Spinal cord (tissue), 10 donors: ENCODE data around the gene YIF1A. TPM values are rescaled to one million over a fixed set of nuclear protein-coding genes. Genes with fewer than 3 reads are reported as not detected.

Experiments used
- DNase-seq, 6 donors: peaks; one replicate each; pipeline versions ENCODE4 v3.0.0 to v3.0.0-alpha.2; 2013 to 2015; ENCODE audit warnings: low spot score in 6 of 6, low read depth in 4 of 6
- H3K27ac ChIP-seq: one replicate; pipeline ENCODE4 v1.5.1; 2013; ENCODE audit warnings: low read depth, low read length, control low read depth
- H3K27me3 ChIP-seq: one replicate; pipeline ENCODE4 v1.6.1; 2013; ENCODE audit warnings: low read length; ENCODE audit not compliant: control insufficient read depth, insufficient read depth
- H3K36me3 ChIP-seq: one replicate; pipeline ENCODE4 v1.6.1; 2013; ENCODE audit warnings: low read length; ENCODE audit not compliant: control insufficient read depth, insufficient read depth
- H3K4me1 ChIP-seq: one replicate; pipeline ENCODE4 v1.6.1; 2013; ENCODE audit warnings: low read length; ENCODE audit not compliant: control insufficient read depth, insufficient read depth
- H3K4me3 ChIP-seq: one replicate; pipeline ENCODE4 v1.5.1; 2013; ENCODE audit warnings: low read depth, low read length, control low read depth
- H3K9me3 ChIP-seq: one replicate; pipeline ENCODE4 v1.6.1; 2013; ENCODE audit warnings: low read length; ENCODE audit not compliant: control insufficient read depth, insufficient read depth
- WGBS: methylation state at CpG from one replicate; pipeline ENCODE4 v1.1.5; 2013; ENCODE audit warnings: missing lambda C conversion rate; ENCODE audit not compliant: insufficient coverage; 5-methylcytosine and 5-hydroxymethylcytosine counted together
- polyA plus RNA-seq, 2 donors: library from polyadenylated mRNA; unstranded; fragments of 120-200 nt; gene quantifications; one replicate each; pipeline ENCODE4 v1.2.1, GENCODE V29; 2013; ENCODE audit not compliant: insufficient read length in 2 of 2
- total RNA-seq, 2 donors: library from RNA; depleted of rRNA in 1 of 2; stranded (reverse); fragments of 120-200 nt in 1 of 2; fragments of >200 nt in 1 of 2; gene quantifications; one replicate each; pipeline versions ENCODE4 v1.2.3 to v1.2.4, GENCODE V29; 2013 to 2014
- donor health status: healthy.

YIF1A gene
- total and polyA plus RNA-seq, 4 donors: 43.7 to 87.7 (median 79.6) TPM

DNA sequence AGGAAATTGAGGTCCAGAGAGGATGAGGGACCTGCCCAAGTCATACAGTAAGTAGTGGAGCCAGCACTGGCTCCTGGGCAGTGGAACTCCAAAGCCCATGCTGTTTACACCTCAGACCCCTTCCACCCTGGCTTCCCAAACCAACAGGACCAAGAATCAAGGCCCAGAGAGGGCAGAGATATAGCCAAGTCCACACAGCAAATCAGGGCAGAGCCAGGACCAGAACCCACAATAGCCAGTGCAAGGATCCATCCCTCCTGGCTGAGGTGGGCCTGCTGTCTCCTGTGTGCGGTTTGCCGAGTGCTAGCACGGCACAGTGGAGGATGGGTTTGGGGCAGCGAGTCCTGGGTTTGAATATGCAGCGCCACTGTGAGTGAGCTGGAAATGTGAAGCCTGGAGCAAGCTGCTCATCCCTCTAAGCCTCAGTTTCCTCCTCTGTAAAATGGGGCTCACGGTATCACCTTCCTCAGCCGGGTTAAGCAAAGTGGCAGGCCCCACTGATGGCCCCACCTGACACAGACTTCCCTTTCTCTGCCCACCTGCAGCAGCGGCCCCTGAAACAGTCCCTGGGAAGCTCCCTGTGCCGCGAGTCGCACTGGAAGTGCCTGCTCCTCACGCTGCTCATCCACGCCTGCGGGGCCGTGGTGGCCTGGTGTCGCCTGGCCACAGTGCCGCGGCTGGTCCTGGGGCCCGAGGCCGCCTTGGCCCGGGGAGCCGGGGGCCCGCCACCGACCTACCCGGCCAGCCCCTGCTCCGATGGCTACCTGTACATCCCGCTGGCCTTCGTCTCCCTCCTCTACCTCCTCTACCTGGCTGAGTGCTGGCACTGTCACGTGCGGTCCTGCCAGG lies 5.1 kb upstream of the YIF1A start:
- Histone ChIP-seq H3K27me3 (peaks cover 13% of the 10 kb centered on the region), H3K27ac (no peak overlapping the region), H3K4me1 (peaks cover 34% of the 10 kb centered on the region), H3K4me3 (no peak overlapping the region), H3K9me3 (no peaks in the 10 kb centered on the region), H3K36me3 (peaks cover 31% of the 10 kb centered on the region)
- WGBS: 75% methylated on average over 27 of the region's 30 CpGs
- no peak for DNase-seq

- DNase-seq: no peak
- peaks cover 13% of the 10 kb centered on the region for H3K27me3 ChIP-seq
- H3K27ac ChIP-seq: no peak overlapping the region
- H3K9me3 ChIP-seq: no peaks in the 10 kb centered on the region
- H3K4me3 ChIP-seq: no peak overlapping the region
- H3K36me3 ChIP-seq: peaks cover 31% of the 10 kb centered on the region
- WGBS: no CpG with 5 or more reads among the region's 4 CpGs
- peaks cover 37% of the 10 kb centered on the region for H3K4me1 ChIP-seq
Measured at GRCh38 chr11:66293352-66293751, 4.4 kb upstream of the YIF1A start.

DNA sequence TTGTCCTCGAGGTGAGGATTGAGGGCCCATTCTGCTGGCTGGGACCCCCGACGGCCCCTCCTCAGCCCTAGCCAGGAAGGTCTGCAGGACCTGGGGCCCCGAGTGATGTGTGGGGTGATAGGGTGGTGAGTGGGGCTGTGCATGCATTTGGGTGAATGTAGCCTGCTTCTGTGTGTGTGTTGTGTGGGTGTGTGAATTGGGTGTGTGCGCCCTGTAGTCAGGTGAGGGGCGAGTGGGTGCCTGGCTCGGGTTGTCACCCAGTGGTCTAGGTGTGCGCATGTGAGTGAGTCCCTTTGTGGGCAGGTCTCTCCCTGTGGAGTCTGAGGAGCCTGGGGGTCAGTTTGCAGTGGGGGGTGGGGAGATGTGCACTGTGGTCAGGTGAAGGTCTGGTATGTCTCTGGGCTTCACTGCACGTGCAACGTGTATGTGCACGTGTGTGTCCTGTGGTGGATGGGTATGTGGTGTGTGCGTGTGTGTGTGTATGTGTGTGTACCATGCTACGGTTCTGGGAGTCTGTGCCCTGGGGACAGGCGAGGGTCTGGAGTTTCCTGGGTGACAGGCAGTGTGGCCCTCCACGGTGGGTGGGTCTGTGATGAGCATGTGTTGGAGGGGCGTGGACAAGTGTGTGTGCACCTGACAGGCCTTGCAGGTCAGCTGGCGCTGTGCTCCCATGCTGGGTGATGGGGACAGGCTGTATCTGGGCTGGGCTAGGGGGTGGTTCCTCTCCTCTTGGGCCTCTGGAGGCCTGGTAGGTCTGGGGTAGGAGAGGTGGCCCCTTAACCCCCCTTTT lies 3.8 kb upstream of the YIF1A start:
- H3K4me3 ChIP-seq: peak overlapping the region; percentile 46
- no peak overlapping the region for H3K27ac ChIP-seq

GRCh38 chr11:66291706-66292542 lies 3.0 kb upstream of the YIF1A start, which contains the start of gene TMEM151A:
TMEM151A (plus strand) TSS chr11:66291894; CDS start chr11:66292014, 120 bp downstream.
- Histone ChIP-seq H3K4me1 (peaks cover 51% of the 10 kb centered on the region), H3K27ac (peak within 1 kb of the TSS; percentile 33)

More for the DNA sequence above, 3.8 kb upstream of the YIF1A start:
- Histone ChIP-seq H3K36me3 (peaks cover 31% of the 10 kb centered on the region), H3K4me1 (peaks cover 44% of the 10 kb centered on the region), H3K27me3 (peaks cover 13% of the 10 kb centered on the region), H3K9me3 (no peaks in the 10 kb centered on the region)
- WGBS: 58% methylated on average over 17 of the region's 17 CpGs
- DNase-seq: no peak

GRCh38 chr11:66291303-66291705 lies 2.4 kb upstream of the YIF1A start:
- Histone ChIP-seq H3K4me1 (peaks cover 54% of the 10 kb centered on the region), H3K36me3 (peaks cover 34% of the 10 kb centered on the region), H3K9me3 (no peaks in the 10 kb centered on the region), H3K27ac (no peak overlapping the region), H3K4me3 (peak overlapping the region; percentile 35), H3K27me3 (peaks cover 13% of the 10 kb centered on the region)
- WGBS: 9% methylated on average over 16 of the region's 16 CpGs
- DNase-seq: peak in 1 of 6 donors; percentile 32

More at GRCh38 chr11:66291706-66292542, 3.0 kb upstream of the YIF1A start, which contains the start of gene TMEM151A:
- peak in 2 of 6 donors; percentile 47 to 52 for DNase-seq
- Histone ChIP-seq H3K36me3 (peaks cover 34% of the 10 kb centered on the region), H3K27me3 (peaks cover 13% of the 10 kb centered on the region), H3K9me3 (no peaks in the 10 kb centered on the region), H3K4me3 (peak within 1 kb of the TSS; percentile 46)
- WGBS: under 1% methylated on average over 95 of the region's 95 CpGs

- Histone ChIP-seq H3K27ac (peak overlapping the region; percentile 99), H3K4me3 (peak overlapping the region; percentile 97), H3K36me3 (peaks cover 34% of the 10 kb centered on the region), H3K9me3 (no peaks in the 10 kb centered on the region), H3K27me3 (peaks cover 13% of the 10 kb centered on the region), H3K4me1 (peaks cover 54% of the 10 kb centered on the region)
- DNase-seq: no peak
- 100% methylated on average over 1 of the region's 2 CpGs for WGBS
Measured at GRCh38 chr11:66290330-66290621, 1.3 kb upstream of the YIF1A start.

DNA sequence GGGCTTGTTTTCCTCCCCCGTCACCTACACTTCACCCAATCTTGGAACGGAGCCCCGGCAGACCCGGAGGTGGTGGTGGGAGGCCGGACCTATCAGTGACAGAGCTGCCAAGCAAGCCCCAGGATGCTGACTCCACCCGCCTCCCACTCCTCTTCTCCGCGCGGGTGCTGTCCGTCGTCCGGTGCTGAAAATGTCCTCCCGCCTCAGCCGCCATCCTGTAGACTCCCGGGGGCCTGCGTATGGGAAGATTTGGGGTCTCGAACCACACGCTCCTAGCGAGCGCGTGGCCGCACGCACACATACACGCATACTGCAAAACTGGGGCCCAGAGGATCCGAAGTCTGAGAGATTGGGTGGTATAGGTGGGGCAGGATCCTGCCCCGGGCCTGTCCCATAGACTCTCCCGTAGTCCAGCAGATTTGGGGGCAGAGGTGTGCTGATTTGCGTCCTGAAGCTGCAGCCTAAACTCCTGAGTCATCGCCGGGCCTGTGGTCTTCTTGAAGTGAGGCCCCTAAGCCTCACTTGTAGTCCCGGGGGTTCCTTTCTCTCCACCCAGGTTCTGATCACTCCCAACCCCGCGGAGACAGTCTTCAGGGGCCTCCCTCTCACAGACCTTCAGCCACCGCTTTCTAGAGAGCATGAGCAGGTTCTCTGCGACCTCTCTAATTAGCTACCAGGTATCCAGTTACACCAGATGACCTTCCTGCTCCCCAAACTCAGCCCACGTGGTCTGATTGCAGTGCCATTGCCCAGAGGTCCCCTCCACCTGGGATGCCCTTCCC lies 796 bp upstream of the YIF1A start:
- peaks cover 34% of the 10 kb centered on the region for H3K36me3 ChIP-seq
- peak overlapping the region; percentile 99 for H3K27ac ChIP-seq
- DNase-seq: no peak
- 11% methylated on average over 34 of the region's 36 CpGs for WGBS
- peaks cover 54% of the 10 kb centered on the region for H3K4me1 ChIP-seq
- peaks cover 13% of the 10 kb centered on the region for H3K27me3 ChIP-seq
- no peaks in the 10 kb centered on the region for H3K9me3 ChIP-seq
- peak overlapping the region; percentile 97 for H3K4me3 ChIP-seq

DNA sequence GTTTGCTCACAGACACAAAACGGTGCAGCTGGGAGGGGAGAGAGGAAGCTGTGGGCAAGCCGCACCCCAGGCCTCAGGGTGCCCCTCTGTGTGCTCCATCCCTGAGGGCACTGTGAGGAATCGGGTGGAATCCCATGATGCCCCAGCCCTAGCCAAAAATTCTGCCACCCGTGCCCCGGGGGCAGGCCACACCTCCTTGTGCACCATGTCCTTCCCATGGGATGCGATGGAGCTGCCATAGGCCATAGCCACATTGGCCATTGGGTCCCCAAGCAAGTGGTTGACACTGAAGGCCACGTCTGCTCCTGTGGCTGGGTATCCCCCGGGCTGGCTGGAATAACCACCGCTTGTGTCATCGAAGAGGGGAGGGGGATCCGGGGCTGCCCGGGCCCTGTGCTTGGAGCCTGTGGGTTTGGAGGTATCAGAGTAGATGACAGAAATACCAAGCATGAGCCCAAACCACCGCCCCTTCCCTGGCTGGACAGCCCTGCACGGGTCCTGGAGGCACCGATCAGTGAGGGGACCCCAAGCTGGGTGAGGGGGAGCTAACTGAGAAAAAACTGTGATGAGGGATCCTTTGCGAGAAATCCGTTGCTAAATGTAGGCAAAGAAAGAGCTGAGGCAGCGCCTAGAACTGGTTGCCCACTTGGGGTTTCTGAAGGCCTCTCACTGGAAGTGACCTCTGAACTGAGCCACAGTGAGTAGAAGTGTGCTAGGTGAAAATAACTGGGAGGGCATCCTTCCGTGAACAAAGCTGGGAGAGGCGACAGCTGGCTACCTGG lies 863 bp downstream of the YIF1A start:
- Histone ChIP-seq H3K27me3 (peaks cover 10% of the 10 kb centered on the region), H3K36me3 (peaks cover 41% of the 10 kb centered on the region), H3K27ac (peak overlapping the region; percentile 99), H3K4me1 (peaks cover 60% of the 10 kb centered on the region), H3K4me3 (peak overlapping the region; percentile 90), H3K9me3 (no peaks in the 10 kb centered on the region)
- 34% methylated on average over 18 of the region's 20 CpGs for WGBS
- peak in 1 of 6 donors; percentile 64 for DNase-seq
